Renal cortex interstitium (tissue), 3 donors: Measurements from ENCODE around the gene SLC33A1. TPM values are rescaled to one million over a fixed set of nuclear protein-coding genes. Genes with fewer than 3 reads are reported as not detected.

Experiments
- polyA plus RNA-seq, 3 donors: library from polyadenylated mRNA; unstranded; fragments of 120-200 nt; gene quantifications; one replicate each; pipeline ENCODE4 v1.2.1, GENCODE V29; 2013; ENCODE audit not compliant: insufficient read length in 3 of 3

The SLC33A1 gene
- polyA plus RNA-seq, 3 donors = 38.4 to 45.8 (median 38.6) TPM

Other genes with a start within 250 kb of the SLC33A1 start
- 10 to 100 TPM; 10.1 to 12.5 (median 11.0) TPM for gene PLCH1, start 109.4 kb downstream of the SLC33A1 start, polyA plus RNA-seq
- 10 to 100 TPM in 2 of 3 donors, 1 to 10 TPM in 1; 8.6 to 13.1 (median 12.6) TPM for gene C3orf33, start 48.1 kb downstream of the SLC33A1 start, polyA plus RNA-seq
- gene GMPS, start 16.2 kb upstream of the SLC33A1 start, polyA plus RNA-seq = 10 to 100 TPM; 57.5 to 84.8 (median 70.6) TPM